NCI-H2171 treated with DMSO at 0.1 percent for 48 hours (cell line): ENCODE data around the gene PLB1.

Source experiments
- DNase-seq: peaks from one replicate; lab custom pipeline; 2025; lab: John Stamatoyannopoulos, UW

Gene PLB1

GRCh38 chr2:28613633-28614501, 118.0 kb downstream of the PLB1 start:
- peak; percentile 84 for DNase-seq

- DNase-seq, result no peak
These were observed 119.8 kb downstream of the PLB1 start for GRCh38 chr2:28615706-28616105.

GRCh38 chr2:28616396-28616999, 120.6 kb downstream of the PLB1 start:
- no peak for DNase-seq

- no peak for DNase-seq
These were observed 121.8 kb downstream of the PLB1 start for GRCh38 chr2:28617502-28618184.

- no peak for DNase-seq
These were observed 122.6 kb downstream of the PLB1 start for GRCh38 chr2:28618221-28619141.

- no peak for DNase-seq
These were observed 123.6 kb downstream of the PLB1 start for GRCh38 chr2:28619213-28620196.

GRCh38 chr2:28620291-28620793, 124.5 kb downstream of the PLB1 start:
- no peak for DNase-seq

GRCh38 chr2:28620801-28621171, 124.9 kb downstream of the PLB1 start:
- no peak for DNase-seq

GRCh38 chr2:28621172-28622100, 125.6 kb downstream of the PLB1 start:
- no peak for DNase-seq

- DNase-seq, result no peak
These were observed 126.2 kb downstream of the PLB1 start for GRCh38 chr2:28622101-28622499.

- no peak for DNase-seq
These were observed 127.9 kb downstream of the PLB1 start for GRCh38 chr2:28623582-28624405.

GRCh38 chr2:28624436-28624792, 128.6 kb downstream of the PLB1 start:
- DNase-seq, result no peak

GRCh38 chr2:28624793-28625701, 129.2 kb downstream of the PLB1 start:
- peak; percentile 26 for DNase-seq

GRCh38 chr2:28626376-28626775, 130.5 kb downstream of the PLB1 start:
- DNase-seq, result no peak

- DNase-seq, result no peak
These were observed 131.1 kb downstream of the PLB1 start for GRCh38 chr2:28626891-28627421.

- no peak for DNase-seq
These were observed 132.0 kb downstream of the PLB1 start for GRCh38 chr2:28627722-28628480.
